GM21367 (cell line): ENCODE measurements around the gene DLGAP3.
"Not testable (repeated sequence)": the region's sequence is repeated elsewhere in the genome, so short reads cannot be mapped to it uniquely, and the experiment has no call there.

ENCODE experiments used
- ATAC-seq: cut with Tn5 transposase; IDR thresholded peaks from one replicate; pipeline ENCODE4 v1.9.1; 2021; ENCODE audit not compliant: unreplicated experiment

DLGAP3 gene

DNA sequence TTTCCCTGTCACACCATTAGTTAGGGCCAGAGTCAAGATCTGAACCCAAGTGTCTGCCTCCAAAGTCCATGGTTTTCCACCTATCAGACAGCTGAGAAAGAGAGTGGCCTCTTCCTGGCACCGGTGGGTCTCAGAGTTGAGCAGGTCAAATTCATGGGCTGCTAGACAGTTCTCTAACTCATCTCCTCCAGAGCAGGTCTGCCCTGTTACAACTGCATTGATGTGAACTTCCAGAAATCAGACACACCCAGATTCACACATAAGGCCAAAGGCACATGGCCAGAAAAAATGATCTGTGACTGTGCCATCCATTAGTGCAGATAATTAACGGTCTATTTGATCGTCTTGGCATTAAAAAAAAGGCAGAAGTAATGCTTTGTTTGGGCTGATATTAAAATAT is 87.4 kb downstream of the DLGAP3 start:
- ATAC-seq = no peak

DNA sequence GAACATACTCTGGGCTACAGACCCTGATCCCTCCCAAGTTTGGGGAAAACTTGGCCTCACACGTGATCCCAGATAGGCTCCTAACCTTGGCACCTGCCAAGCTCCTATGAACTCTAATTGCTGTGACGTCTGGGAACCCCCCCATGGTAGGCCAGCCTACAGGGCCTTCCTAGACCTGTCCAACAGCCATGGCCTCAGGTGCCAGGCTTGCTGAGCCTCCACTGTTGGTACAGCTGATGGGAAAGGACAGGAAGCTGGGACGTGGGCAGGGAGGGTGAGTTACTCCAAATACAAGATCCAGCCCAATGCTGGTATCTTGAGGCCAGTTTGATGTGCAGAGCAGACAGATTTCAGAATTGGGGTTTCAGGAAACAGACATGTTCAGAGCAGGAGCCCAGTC is 89.0 kb downstream of the DLGAP3 start:
- no peak for ATAC-seq

DNA sequence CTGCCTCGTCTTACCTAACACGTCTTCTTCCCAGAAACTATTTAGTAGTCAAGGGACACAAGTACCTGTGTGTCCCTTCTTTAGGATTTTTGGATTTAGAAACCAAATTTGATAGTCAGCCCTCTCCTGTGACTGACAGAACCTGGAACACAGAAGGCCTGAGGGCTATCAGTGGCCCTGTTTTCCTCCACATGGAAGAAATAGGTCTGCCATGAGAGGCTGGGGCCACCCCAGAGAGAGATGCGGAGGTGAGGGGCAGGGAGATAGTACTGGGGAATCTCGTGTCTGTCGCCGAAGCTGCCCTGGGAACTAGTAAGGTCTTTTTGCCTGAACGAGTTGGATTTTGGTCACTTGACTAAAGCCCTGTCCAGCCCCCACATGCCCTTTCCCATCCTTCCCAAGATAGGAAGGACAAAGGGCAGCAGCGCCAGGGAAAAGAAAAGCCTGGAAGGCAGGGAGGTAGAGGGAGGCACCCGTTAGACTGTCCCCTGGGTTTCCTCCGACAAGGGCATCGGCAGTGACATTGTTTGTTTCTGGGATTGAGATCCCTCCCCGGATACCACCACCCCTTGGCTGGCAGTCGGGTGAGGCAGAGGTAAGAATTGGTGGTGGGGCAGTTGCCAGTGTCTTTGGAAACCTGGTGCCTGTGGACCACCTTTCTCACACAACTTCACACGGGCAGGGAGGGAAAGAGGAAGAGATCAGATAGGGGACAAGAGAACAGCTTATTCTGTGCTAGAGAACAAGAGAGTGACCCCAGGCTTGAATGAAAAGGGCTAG is 89.7 kb downstream of the DLGAP3 start:
- no peak for ATAC-seq

DNA sequence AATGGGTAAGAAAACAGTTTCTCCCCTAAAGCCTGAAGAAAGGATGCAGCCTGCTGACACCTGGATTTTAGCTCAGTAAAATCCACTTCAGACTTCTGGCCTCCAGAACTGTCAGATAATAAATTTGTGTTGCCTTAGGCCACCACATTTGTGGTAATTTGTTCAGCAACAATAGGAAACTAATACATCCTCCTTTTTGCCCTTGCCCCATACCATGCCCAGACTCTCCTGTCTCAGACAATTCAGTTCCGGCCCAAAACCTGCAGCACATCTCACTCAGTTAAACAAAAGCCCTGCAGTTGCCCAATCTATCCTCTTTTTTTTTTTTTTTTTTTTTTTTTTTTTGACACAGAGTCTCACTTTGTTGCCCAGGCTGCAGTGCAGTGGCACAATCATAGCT is 95.7 kb downstream of the DLGAP3 start:
- ATAC-seq = no peak

DNA sequence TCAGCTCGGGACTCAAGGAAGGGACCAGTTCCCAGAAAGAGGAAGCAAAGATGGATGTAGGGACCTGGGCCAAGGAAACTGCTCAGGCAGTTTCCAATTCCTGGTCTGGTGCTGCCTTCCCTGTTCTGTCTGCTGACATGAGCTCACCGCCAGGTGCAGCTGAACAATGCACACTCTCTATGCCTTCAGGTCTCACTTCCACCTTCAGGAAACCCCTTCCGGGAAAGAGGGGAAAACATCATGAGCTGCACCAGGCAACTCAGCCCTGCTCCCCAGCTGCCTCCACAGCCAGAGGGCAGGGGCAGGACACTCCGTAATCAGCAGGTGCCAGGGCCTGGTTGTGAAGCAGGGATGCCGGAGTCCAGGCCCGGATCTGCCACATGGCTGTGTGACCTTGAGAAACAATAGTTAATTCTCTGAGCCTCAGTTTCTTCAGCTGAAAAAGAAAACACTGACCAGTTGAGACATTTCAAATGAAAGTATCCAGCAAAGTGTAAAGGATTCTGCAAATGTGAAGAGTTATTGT is 97.7 kb downstream of the DLGAP3 start:
- no peak for ATAC-seq

DNA sequence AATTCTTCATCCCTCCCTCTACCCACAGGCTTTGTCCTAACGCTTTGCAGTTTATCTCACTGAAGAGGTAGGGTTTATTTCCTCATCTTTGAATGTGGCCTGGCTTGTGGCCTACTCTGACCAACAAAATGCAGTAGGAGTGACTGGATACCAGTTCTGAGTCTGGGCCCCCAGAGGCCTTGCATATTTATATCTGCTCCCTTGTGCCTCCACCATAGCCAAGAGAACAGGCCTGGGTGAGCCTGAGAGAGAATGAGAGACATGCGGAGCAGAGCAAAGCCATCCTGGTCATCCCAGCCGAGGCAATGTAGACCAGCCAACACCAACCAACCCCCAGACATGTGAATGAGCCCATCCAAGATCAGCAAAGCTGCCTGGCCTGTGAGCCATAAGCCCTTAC is 100.2 kb downstream of the DLGAP3 start:
- no peak for ATAC-seq

DNA sequence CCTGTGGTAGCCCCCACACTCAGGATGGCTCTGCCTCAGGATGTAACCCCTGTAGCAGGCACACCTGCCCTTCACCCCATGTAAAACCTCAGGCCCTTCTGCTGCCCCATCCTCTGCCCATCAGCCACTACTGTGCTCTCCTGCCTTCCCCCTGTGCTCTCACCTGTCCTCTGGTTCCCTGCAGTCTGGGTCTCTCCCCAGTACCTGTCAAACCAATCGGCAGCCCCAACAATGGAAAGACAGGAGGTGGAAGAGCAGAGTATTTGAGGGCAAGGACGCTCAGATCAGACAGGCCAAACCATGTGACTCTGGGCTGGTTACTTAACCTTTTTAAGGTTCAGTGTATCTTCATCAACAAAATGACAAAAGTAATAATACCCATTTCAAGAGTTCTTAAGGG is 100.8 kb downstream of the DLGAP3 start:
- ATAC-seq = no peak

DNA sequence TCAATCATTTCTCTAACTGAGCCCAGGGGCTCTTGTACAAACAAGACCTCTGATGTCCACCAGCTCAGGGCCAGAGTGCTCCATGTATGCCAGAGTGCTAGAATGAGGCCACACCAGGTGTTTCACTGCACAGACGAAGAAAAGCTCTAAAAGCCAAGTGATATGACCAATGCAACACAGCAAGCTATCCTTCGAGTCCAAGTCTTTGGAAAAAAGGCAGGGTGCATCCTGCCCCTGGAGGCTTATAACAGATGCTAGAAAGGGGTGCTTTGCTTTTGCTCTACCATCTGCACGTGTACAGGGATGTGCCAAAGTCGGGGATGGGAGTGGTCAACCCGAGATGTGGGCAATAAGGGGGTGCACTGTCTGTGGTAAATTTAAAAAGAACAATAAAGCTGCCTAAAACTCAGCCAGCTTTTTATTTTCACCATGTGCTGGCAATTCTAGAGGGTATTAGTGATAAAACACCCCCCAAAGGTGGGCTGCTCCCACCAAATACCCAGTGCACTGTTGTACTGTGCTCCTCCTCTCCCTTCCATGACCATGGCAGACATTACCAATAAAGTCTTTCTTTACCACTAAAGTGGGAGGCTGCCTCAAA is 102.0 kb downstream of the DLGAP3 start:
- no peak for ATAC-seq

DNA sequence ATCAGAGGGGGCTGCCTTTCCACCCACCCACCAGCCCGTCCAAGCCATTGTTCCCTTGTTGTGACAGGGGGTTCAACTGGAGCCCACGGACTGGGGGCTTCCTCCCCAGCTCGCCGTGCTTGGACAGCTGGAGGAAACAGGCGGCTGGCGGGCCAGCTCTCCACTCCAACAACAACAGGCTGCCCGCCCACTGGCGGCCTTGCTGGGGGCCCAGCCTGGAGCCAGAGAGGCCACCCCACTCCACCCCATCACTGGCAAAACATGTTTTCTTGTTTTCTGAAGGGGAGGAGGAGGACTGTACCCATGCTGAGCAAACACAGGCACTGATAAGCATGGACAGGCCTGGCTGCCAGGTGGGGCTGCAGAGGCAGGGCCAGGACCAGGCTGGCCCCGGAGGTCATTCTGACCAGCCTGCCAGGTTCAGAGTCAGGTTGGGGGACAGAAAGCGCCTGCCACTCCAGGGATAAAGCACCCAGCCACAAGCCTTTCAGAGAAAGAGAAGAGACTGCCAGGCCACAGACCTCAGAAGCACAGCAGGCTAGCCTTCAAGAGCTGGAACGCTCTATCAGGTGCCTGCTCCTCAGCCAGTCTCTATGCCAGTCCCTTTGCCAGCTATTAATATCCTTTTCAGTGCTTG is 103.9 kb downstream of the DLGAP3 start:
- no peak for ATAC-seq

DNA sequence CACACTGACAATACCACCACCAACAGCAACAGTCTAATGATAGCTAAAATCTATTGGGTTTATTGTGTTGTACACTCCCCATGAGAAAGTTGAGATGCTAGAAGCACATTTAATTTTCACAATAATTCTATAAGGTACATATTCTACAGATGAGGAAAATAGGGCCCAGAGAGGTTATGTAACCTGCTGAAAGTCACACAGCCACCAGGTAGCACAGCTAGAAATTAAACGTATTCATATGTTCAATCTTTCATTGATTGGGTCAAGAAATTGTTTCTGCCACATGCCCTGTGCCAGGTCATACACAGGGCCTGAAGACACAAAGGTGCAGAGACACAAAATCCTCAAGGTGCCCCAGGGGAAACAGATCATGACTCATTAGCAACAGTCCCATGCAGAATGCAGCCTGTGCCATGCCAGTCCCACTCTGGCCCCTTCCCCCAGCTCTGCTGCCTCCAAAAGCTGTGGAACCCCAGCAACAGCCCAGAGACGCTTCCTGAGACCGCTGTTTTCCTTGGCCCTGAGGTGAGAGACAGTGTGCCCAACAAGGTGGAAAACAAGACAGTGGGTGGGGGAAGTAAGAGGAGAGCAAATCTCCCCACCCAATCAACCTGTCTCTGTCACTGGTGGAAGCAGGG is 104.5 kb downstream of the DLGAP3 start:
- no peak for ATAC-seq

DNA sequence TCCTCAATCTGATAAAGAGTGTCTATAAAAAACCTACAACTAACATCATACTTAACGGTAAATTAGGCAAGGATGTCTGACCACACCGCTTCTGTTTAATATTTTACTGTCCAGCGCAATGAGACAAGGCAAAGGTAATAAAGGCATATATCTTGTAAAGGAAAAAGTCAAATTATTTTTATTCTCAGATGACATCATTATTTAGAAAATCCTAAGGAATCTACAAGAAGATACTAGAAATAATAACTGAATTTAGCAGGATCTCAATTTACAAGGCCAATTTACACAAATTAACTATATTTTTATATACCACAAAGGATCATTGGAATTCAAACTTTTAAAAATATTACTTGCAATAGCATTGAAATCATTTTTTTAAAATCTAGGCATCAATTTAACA is 107.2 kb downstream of the DLGAP3 start:
- no peak for ATAC-seq

DNA sequence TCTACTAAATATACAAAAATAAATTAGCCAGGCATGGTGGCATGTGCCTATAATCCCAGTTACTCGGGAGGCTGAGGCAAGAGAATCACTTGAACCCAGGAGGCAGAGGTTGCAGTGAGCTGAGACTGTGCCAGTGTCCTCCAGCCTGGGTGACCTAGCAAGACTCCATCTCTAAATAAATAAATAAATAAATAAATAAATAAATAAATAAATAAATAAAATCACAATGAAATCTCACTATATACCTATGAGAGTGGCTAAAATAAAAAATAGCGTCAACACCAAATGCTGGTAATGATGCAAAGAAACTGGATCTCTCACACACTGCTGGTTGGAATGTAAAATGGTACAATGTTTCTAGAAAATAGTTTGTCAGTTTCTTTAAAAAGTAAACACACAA is 110.6 kb downstream of the DLGAP3 start:
- not testable (repeated sequence) for ATAC-seq

DNA sequence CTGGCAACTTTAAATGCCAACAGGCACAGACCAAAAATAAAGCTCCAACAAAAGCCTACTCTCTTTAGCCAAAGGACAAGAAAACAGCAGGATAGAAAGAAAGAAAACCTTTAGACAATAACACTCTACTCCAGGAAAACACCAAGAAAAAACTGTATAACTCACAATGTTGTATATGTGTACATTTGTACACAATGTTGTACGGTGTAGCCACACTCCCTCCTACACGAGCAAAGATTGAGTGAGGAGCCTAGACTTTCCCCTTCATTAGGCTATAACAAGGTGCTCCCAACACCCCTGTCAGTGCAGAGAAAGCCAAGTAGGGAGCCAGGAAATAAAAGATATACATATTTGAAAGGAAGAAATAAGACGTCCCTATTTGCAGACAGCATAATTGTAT is 112.7 kb downstream of the DLGAP3 start:
- ATAC-seq = no peak

DNA sequence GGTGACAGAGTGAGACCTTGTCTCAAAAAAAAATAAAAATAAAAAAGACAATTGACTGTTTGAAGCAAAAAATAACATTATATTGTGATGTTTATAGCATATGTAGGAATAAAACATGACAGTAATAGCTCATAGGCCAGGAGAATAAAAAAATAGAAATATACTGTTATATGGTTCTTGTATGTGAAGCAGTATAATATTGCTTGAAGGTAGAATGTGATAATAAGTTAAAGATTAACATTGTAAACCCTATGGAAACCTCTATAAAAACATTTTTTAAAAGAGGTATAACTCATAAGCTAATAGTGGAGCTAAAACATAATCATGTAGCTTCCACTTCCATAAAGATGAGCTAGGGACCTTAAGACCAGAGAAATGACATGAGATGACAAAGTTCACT is 113.1 kb downstream of the DLGAP3 start:
- no peak for ATAC-seq
